BE2C (cell line): ENCODE measurements around the gene TENT4A.
A peak's percentile ranks its signal among the peaks of the same experiment; 100 is the strongest.

Experiments used
- DNase-seq: peaks from one replicate; pipeline ENCODE4 v3.0.0-alpha.2; 2020
- H3K27me3 ChIP-seq: fragments of 250-450 bp; sonication (Bioruptor Pico); 2 replicates; pipeline ENCODE4 v1.5.1; 2020; ENCODE audit warnings: mild to moderate bottlenecking
- H3K36me3 ChIP-seq: fragments of 250-450 bp; sonication (Bioruptor Pico); 2 replicates; pipeline ENCODE4 v1.5.1; 2020; ENCODE audit warnings: mild to moderate bottlenecking
- H3K4me1 ChIP-seq: fragments of 250-450 bp; sonication (Bioruptor Pico); 2 replicates; pipeline ENCODE4 v1.5.1; 2020
- H3K4me3 ChIP-seq: 2 replicates; pipeline ENCODE4 v1.5.1; 2011; ENCODE audit warnings: low read depth, low read length
- H3K9me3 ChIP-seq: fragments of 250-450 bp; sonication (Bioruptor Pico); 2 replicates; pipeline ENCODE4 v1.5.1; 2020
- TF ChIP-seq, protein P1 (sequence below): IDR thresholded peaks from 2 replicates; pipeline ENCODE4 v1.5.1; 2012; ENCODE audit warnings: mild to moderate bottlenecking, low read depth, low read length

The TENT4A gene

DNA sequence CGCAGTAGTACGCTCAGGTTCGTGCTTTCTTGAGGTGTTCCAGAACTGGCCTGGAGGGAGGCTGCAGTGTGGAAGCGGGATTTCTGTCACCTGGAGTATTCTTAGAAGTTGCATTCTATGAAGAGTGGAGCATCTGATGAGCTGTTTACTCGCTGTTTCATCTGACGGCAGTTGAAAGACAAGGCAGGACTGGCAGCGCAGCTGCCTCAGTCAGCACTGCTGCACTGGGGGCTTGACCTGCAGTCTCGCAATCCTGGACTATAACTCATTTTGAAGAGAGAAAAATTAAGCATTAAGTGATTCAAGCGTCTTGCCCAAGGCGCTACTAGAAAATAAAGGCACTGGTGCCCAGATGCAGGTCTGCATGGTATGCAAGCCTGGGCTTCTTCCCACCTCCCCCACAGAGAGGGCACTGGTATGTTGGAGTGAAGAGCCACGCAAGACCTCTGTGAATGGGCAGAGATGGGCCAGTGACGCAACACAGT is 10.6 kb downstream of the TENT4A start:
- no peak for DNase-seq
- H3K9me3 ChIP-seq: no peaks in the 10 kb centered on the region
- peaks cover 16% of the 10 kb centered on the region for H3K4me1 ChIP-seq
- no peak overlapping the region for H3K4me3 ChIP-seq
- TF ChIP-seq, protein P1, sequence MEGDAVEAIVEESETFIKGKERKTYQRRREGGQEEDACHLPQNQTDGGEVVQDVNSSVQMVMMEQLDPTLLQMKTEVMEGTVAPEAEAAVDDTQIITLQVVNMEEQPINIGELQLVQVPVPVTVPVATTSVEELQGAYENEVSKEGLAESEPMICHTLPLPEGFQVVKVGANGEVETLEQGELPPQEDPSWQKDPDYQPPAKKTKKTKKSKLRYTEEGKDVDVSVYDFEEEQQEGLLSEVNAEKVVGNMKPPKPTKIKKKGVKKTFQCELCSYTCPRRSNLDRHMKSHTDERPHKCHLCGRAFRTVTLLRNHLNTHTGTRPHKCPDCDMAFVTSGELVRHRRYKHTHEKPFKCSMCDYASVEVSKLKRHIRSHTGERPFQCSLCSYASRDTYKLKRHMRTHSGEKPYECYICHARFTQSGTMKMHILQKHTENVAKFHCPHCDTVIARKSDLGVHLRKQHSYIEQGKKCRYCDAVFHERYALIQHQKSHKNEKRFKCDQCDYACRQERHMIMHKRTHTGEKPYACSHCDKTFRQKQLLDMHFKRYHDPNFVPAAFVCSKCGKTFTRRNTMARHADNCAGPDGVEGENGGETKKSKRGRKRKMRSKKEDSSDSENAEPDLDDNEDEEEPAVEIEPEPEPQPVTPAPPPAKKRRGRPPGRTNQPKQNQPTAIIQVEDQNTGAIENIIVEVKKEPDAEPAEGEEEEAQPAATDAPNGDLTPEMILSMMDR: no peak
- H3K27me3 ChIP-seq: no peaks in the 10 kb centered on the region
- H3K36me3 ChIP-seq: peaks cover 26% of the 10 kb centered on the region

DNA sequence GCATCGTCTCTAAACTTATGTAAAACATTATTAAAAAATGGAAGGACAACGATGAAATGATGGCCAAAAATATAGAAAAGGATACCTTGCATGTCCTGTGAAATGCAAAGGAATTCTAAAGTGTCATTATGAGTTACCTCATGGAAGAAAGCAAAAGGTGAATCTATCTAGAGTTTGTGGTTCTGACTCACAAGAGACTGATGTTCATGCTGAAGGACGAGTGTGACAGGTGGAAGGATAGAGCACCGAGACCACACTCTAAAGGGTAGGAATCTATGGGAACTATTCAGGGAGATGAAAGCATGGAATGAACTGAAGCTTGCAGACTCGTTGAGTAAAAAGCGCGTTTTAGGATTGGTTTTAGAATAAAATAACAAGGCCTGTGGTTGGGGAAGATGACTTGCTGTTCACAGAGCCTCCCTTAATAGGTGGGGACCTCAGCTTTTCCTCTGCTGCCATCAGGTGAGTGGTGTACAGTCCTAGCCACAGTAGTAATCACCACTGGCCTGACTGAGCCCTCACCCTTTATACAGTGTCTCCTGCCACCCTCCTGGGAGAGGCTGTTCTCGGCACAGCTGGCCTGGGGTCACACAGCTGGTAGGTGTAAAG is 11.2 kb downstream of the TENT4A start:
- Histone ChIP-seq H3K4me3 (no peak overlapping the region), H3K9me3 (no peaks in the 10 kb centered on the region), H3K27me3 (no peaks in the 10 kb centered on the region), H3K4me1 (peaks cover 16% of the 10 kb centered on the region), H3K36me3 (peaks cover 21% of the 10 kb centered on the region)
- TF ChIP-seq, protein P1: no peak
- DNase-seq: no peak

DNA sequence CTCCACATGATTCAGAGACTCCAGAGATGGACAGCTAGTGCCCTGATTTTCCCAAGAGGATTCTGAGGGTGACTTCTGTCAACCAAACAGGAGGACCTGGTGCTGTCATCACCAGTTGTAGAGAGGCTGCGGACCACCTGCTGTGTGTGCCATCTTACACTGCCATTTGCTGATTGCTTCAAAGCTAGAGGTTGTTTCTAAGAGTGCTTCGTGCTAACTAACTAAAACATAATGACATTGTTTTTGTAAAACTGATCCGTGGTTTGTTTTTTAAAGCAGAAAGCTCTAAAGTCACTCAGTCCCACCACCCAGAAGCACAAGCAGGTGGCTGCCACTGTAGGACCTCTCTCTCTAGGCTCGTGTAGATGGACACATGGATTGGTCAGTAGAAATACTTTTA is 12.2 kb downstream of the TENT4A start:
- TF ChIP-seq, protein P1: no peak
- Histone ChIP-seq H3K27me3 (no peaks in the 10 kb centered on the region), H3K9me3 (no peaks in the 10 kb centered on the region), H3K36me3 (peaks cover 14% of the 10 kb centered on the region), H3K4me3 (no peak overlapping the region), H3K4me1 (peaks cover 16% of the 10 kb centered on the region)
- no peak for DNase-seq

DNA sequence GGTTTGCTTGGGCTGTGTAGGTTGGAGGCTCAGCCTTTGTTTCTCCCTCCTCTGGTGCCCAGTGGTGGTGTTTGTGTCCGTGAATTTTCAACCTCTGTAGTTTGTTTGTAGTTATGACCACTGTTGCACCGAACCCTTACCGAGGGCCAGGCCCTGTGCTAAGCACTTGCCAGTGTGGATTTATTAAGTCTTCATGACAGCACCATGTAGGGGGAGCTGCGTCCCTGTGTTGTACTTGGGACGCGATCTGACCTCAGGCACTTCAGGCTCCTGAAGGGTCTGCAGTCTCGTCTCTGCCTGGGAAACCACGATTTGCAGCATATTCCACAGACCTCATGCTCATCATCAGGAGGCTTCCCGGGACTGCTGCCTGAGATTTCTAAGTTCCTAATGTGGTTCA is 12.8 kb downstream of the TENT4A start:
- Histone ChIP-seq H3K4me3 (no peak overlapping the region), H3K4me1 (peaks cover 12% of the 10 kb centered on the region)

DNA sequence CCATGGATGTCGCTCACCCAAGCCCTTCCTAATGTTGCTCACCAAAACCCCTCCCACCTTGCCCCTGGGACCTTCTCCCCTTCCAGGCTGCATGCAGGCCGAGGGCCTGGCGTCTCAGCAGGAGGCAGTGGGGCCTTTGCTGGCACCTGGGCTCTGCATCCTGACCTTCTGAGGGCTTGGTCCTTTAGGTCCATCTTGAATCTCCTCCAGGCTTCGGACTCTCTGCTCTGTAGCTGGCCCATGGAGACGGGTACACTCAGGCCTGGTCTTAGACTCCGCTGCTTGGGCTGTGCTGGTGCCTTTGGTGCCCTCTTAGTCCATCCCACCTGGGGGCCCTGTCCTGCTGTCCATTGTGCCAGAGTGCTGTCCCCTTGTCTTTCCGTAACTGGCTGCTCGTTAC is 14.0 kb downstream of the TENT4A start:
- H3K4me1 ChIP-seq: peaks cover 15% of the 10 kb centered on the region
- no peaks in the 10 kb centered on the region for H3K27me3 ChIP-seq
- H3K4me3 ChIP-seq: no peak overlapping the region
- H3K9me3 ChIP-seq: no peaks in the 10 kb centered on the region
- TF ChIP-seq, protein P1: no peak
- DNase-seq: no peak
- peaks cover 10% of the 10 kb centered on the region for H3K36me3 ChIP-seq

More for the DNA sequence above, 12.8 kb downstream of the TENT4A start:
- Histone ChIP-seq H3K27me3 (no peaks in the 10 kb centered on the region), H3K36me3 (peaks cover 11% of the 10 kb centered on the region), H3K9me3 (no peaks in the 10 kb centered on the region)
- no peak for DNase-seq
- TF ChIP-seq, protein P1: no peak

DNA sequence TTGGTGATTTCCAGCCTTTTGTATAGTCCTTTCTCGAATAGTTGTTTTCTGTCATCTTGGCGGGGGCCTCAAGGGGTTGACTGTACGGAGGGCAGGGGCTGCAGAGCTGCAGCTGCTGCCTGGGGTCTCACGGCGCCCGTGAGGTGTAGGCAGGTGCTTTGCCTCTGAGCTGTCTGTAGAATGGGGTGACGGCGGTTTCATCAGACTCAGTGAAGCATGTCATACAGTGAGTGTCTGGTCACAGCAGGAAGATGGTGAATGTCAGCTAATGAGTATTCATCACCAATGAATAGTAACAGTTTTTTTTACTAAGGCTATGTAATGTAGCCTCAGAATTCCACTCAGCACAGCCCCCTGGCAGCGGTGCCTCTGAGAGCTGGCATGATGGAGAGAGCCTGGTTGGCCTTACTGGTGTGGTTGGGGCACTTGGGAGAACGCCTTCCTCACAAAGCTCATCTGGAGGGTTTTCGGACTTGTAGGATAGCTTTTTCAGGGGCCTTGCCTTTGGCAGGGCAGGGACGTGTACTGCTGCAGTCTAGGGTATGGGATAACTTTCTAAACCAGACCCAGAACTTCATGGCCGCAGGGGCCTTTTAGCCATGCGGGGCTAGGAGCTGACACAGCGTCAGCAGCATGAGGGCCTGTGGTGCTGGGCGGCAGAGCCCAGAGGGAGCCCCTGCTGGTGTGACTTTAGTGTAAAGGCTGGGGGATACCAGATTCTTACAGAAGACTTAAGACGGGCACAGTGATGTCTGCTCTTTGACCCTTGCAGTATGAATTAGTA is 15.0 kb downstream of the TENT4A start:
- no peak overlapping the region for H3K4me3 ChIP-seq
- peaks cover 17% of the 10 kb centered on the region for H3K4me1 ChIP-seq
- H3K9me3 ChIP-seq: no peaks in the 10 kb centered on the region
- no peaks in the 10 kb centered on the region for H3K27me3 ChIP-seq
- H3K36me3 ChIP-seq: peaks cover 7% of the 10 kb centered on the region
- TF ChIP-seq, protein P1: peak; percentile 42
- peak; percentile 71 for DNase-seq
